ENCODE data around the gene AGK.

The AGK gene

GRCh38 chr7:141559961-141560360 is 8.8 kb downstream of the AGK start:
- TF ChIP-seq POLR2AphosphoS5 (IDR thresholded peaks at IDR 0.05; ENCODE audit: borderline replicate concordance, low read depth, low read length) (no peak), FOXP2 (optimal IDR thresholded peaks at IDR 0.05; ENCODE audit: control extremely low read depth, extremely low read length, insufficient read depth) (no peak), EZH2 (IDR thresholded peaks at IDR 0.05) (no peak)
- peaks cover 57% of the 10 kb centered on the region for H3K36me3 ChIP-seq (ENCODE audit: insufficient read depth, low read length)
- no peak for DNase-seq (ENCODE audit: low read depth, low spot score)
- H3K9me3 ChIP-seq (ENCODE audit: low read depth, low read length), result peaks cover 16% of the 10 kb centered on the region; the same call in 1 of the 2 replicates
- no peak overlapping the region for H3K9ac ChIP-seq (ENCODE audit: insufficient read length)
- H3K4me3 ChIP-seq, result no peak overlapping the region
- H3K27ac ChIP-seq, result no peak overlapping the region

- H3K9me3 ChIP-seq (ENCODE audit: low read depth, low read length), result peaks cover 16% of the 10 kb centered on the region; the same call in 1 of the 2 replicates
- no peak overlapping the region for H3K9ac ChIP-seq (ENCODE audit: insufficient read length)
- no peak overlapping the region for H3K4me3 ChIP-seq
- no peak overlapping the region for H3K27ac ChIP-seq
- H3K36me3 ChIP-seq (ENCODE audit: insufficient read depth, low read length), result peaks cover 57% of the 10 kb centered on the region
- no peak for DNase-seq (ENCODE audit: low read depth, low spot score)
- TF ChIP-seq POLR2AphosphoS5 (IDR thresholded peaks at IDR 0.05; ENCODE audit: borderline replicate concordance, low read depth, low read length), result no peak
- no peak for TF ChIP-seq FOXP2 (optimal IDR thresholded peaks at IDR 0.05; ENCODE audit: control extremely low read depth, extremely low read length, insufficient read depth)
- no peak for TF ChIP-seq EZH2 (IDR thresholded peaks at IDR 0.05)
Measured at GRCh38 chr7:141562036-141562435, 10.8 kb downstream of the AGK start.

GRCh38 chr7:141562543-141562942 is 11.3 kb downstream of the AGK start:
- DNase-seq (ENCODE audit: low read depth, low spot score), result no peak
- H3K4me3 ChIP-seq, result no peak overlapping the region
- peaks cover 16% of the 10 kb centered on the region; the same call in 1 of the 2 replicates for H3K9me3 ChIP-seq (ENCODE audit: low read depth, low read length)
- no peak for TF ChIP-seq POLR2AphosphoS5 (IDR thresholded peaks at IDR 0.05; ENCODE audit: borderline replicate concordance, low read depth, low read length)
- no peak for TF ChIP-seq FOXP2 (optimal IDR thresholded peaks at IDR 0.05; ENCODE audit: control extremely low read depth, extremely low read length, insufficient read depth)
- TF ChIP-seq EZH2 (IDR thresholded peaks at IDR 0.05), result no peak
- H3K27ac ChIP-seq, result no peak overlapping the region
- H3K9ac ChIP-seq (ENCODE audit: insufficient read length), result no peak overlapping the region
- H3K36me3 ChIP-seq (ENCODE audit: insufficient read depth, low read length), result peaks cover 52% of the 10 kb centered on the region

- Histone ChIP-seq H3K36me3 (ENCODE audit: insufficient read depth, low read length) (peaks cover 49% of the 10 kb centered on the region), H3K27ac (no peak overlapping the region), H3K9ac (ENCODE audit: insufficient read length) (no peak overlapping the region), H3K4me3 (no peak overlapping the region), H3K9me3 (ENCODE audit: low read depth, low read length) (peaks cover 16% of the 10 kb centered on the region; the same call in 1 of the 2 replicates)
- no peak for DNase-seq (ENCODE audit: low read depth, low spot score)
- TF ChIP-seq FOXP2 (optimal IDR thresholded peaks at IDR 0.05; ENCODE audit: control extremely low read depth, extremely low read length, insufficient read depth) (no peak), POLR2AphosphoS5 (IDR thresholded peaks at IDR 0.05; ENCODE audit: borderline replicate concordance, low read depth, low read length) (no peak)
Measured at GRCh38 chr7:141562972-141563371, 11.8 kb downstream of the AGK start.

- Histone ChIP-seq H3K9me3 (ENCODE audit: low read depth, low read length) (peaks cover 9% of the 10 kb centered on the region; the same call in 1 of the 2 replicates), H3K9ac (ENCODE audit: insufficient read length) (no peak overlapping the region), H3K27ac (no peak overlapping the region), H3K36me3 (ENCODE audit: insufficient read depth, low read length) (peaks cover 45% of the 10 kb centered on the region), H3K4me3 (no peak overlapping the region)
- DNase-seq (ENCODE audit: low read depth, low spot score), result no peak
- no peak for TF ChIP-seq FOXP2 (optimal IDR thresholded peaks at IDR 0.05; ENCODE audit: control extremely low read depth, extremely low read length, insufficient read depth)
- no peak for TF ChIP-seq POLR2AphosphoS5 (IDR thresholded peaks at IDR 0.05; ENCODE audit: borderline replicate concordance, low read depth, low read length)
- TF ChIP-seq EZH2 (IDR thresholded peaks at IDR 0.05), result no peak
Measured at GRCh38 chr7:141563956-141564623, 12.9 kb downstream of the AGK start.

GRCh38 chr7:141567432-141567831 is 16.2 kb downstream of the AGK start:
- peaks cover 37% of the 10 kb centered on the region for H3K36me3 ChIP-seq (ENCODE audit: insufficient read depth, low read length)
- no peak overlapping the region for H3K9ac ChIP-seq (ENCODE audit: insufficient read length)
- DNase-seq (ENCODE audit: low read depth, low spot score), result no peak
- no peak overlapping the region for H3K27ac ChIP-seq
- H3K4me3 ChIP-seq, result no peak overlapping the region
- TF ChIP-seq FOXP2 (optimal IDR thresholded peaks at IDR 0.05; ENCODE audit: control extremely low read depth, extremely low read length, insufficient read depth) (no peak), POLR2AphosphoS5 (IDR thresholded peaks at IDR 0.05; ENCODE audit: borderline replicate concordance, low read depth, low read length) (no peak), EZH2 (IDR thresholded peaks at IDR 0.05) (no peak)
- H3K9me3 ChIP-seq (ENCODE audit: low read depth, low read length), result no peaks in the 10 kb centered on the region

- no peak overlapping the region for H3K27ac ChIP-seq
- peaks cover 37% of the 10 kb centered on the region for H3K36me3 ChIP-seq (ENCODE audit: insufficient read depth, low read length)
- H3K4me3 ChIP-seq, result no peak overlapping the region
- no peak overlapping the region for H3K9ac ChIP-seq (ENCODE audit: insufficient read length)
- no peak for TF ChIP-seq EZH2 (IDR thresholded peaks at IDR 0.05)
- TF ChIP-seq POLR2AphosphoS5 (IDR thresholded peaks at IDR 0.05; ENCODE audit: borderline replicate concordance, low read depth, low read length), result no peak
- no peak for TF ChIP-seq FOXP2 (optimal IDR thresholded peaks at IDR 0.05; ENCODE audit: control extremely low read depth, extremely low read length, insufficient read depth)
- DNase-seq (ENCODE audit: low read depth, low spot score), result no peak
- no peaks in the 10 kb centered on the region for H3K9me3 ChIP-seq (ENCODE audit: low read depth, low read length)
Measured at GRCh38 chr7:141568227-141568626, 17.0 kb downstream of the AGK start.

GRCh38 chr7:141571059-141571458 is 19.8 kb downstream of the AGK start:
- DNase-seq (ENCODE audit: low read depth, low spot score), result no peak
- no peak overlapping the region for H3K9ac ChIP-seq (ENCODE audit: insufficient read length)
- TF ChIP-seq EZH2 (IDR thresholded peaks at IDR 0.05), result no peak
- no peak for TF ChIP-seq POLR2AphosphoS5 (IDR thresholded peaks at IDR 0.05; ENCODE audit: borderline replicate concordance, low read depth, low read length)
- no peaks in the 10 kb centered on the region for H3K9me3 ChIP-seq (ENCODE audit: low read depth, low read length)
- no peak overlapping the region for H3K4me3 ChIP-seq
- peaks cover 49% of the 10 kb centered on the region for H3K36me3 ChIP-seq (ENCODE audit: insufficient read depth, low read length)
- H3K27ac ChIP-seq, result no peak overlapping the region

GRCh38 chr7:141572175-141572574 is 21.0 kb downstream of the AGK start:
- TF ChIP-seq EZH2 (IDR thresholded peaks at IDR 0.05), result no peak
- no peak for TF ChIP-seq FOXP2 (optimal IDR thresholded peaks at IDR 0.05; ENCODE audit: control extremely low read depth, extremely low read length, insufficient read depth)
- TF ChIP-seq POLR2AphosphoS5 (IDR thresholded peaks at IDR 0.05; ENCODE audit: borderline replicate concordance, low read depth, low read length), result no peak

More at GRCh38 chr7:141572175-141572574, 21.0 kb downstream of the AGK start:
- no peak for DNase-seq (ENCODE audit: low read depth, low spot score)
- no peaks in the 10 kb centered on the region for H3K9me3 ChIP-seq (ENCODE audit: low read depth, low read length)
- peaks cover 46% of the 10 kb centered on the region for H3K36me3 ChIP-seq (ENCODE audit: insufficient read depth, low read length)
- H3K27ac ChIP-seq, result no peak overlapping the region
- H3K4me3 ChIP-seq, result no peak overlapping the region
- H3K9ac ChIP-seq (ENCODE audit: insufficient read length), result no peak overlapping the region

Data from SK-N-MC (cell line).